Measurements from ENCODE around the gene PCSK4. TPM values are rescaled to one million over a fixed set of nuclear protein-coding genes. Genes with fewer than 3 reads are reported as not detected.
"Not testable (repeated sequence)": the region's sequence is repeated elsewhere in the genome, so short reads cannot be mapped to it uniquely, and the experiment has no call there.

The PCSK4 gene
- total RNA-seq, 1 donor from 2014 or later = 1.3 TPM

- H3K27me3 ChIP-seq (ENCODE audit: low read depth) = peaks cover 31% of the 10 kb centered on the region
- intact Hi-C loops (cut with micrococcal nuclease) = no loop called here
Observed at GRCh38 chr19:1505012-1505411, 14.9 kb upstream of the PCSK4 start.

GRCh38 chr19:1503925-1504773 is 14.0 kb upstream of the PCSK4 start:
- peaks cover 33% of the 10 kb centered on the region for H3K27me3 ChIP-seq (ENCODE audit: low read depth)
- H3K36me3 ChIP-seq = peaks cover 5% of the 10 kb centered on the region
- intact Hi-C loops (cut with micrococcal nuclease) = no loop called here
- no peaks in the 10 kb centered on the region for H3K9me3 ChIP-seq (replicated peaks)
- no peak for DNase-seq
- no peak overlapping the region for H3K4me3 ChIP-seq
- TF ChIP-seq CTCF (IDR thresholded peaks at IDR 0.05; ENCODE audit: borderline replicate concordance) = no peak
- peaks cover 29% of the 10 kb centered on the region for H3K4me1 ChIP-seq
- H3K27ac ChIP-seq (replicated peaks) = no peak overlapping the region

More at GRCh38 chr19:1505012-1505411, 14.9 kb upstream of the PCSK4 start:
- Histone ChIP-seq H3K27ac (replicated peaks) (no peak overlapping the region), H3K4me1 (peaks cover 33% of the 10 kb centered on the region), H3K4me3 (no peak overlapping the region), H3K9me3 (replicated peaks) (no peaks in the 10 kb centered on the region), H3K36me3 (peaks cover 5% of the 10 kb centered on the region)
- no peak for DNase-seq
- TF ChIP-seq CTCF (IDR thresholded peaks at IDR 0.05; ENCODE audit: borderline replicate concordance) = no peak

GRCh38 chr19:1503089-1503924 is 13.2 kb upstream of the PCSK4 start:
- H3K36me3 ChIP-seq = peaks cover 5% of the 10 kb centered on the region
- peak; percentile 81 for TF ChIP-seq CTCF (IDR thresholded peaks at IDR 0.05; ENCODE audit: borderline replicate concordance)
- H3K4me3 ChIP-seq = peak overlapping the region; percentile 43
- no peak for DNase-seq
- no peak overlapping the region for H3K27ac ChIP-seq (replicated peaks)
- H3K27me3 ChIP-seq (ENCODE audit: low read depth) = peaks cover 33% of the 10 kb centered on the region
- intact Hi-C loops (cut with micrococcal nuclease) = no loop called here
- H3K9me3 ChIP-seq (replicated peaks) = no peaks in the 10 kb centered on the region
- peaks cover 23% of the 10 kb centered on the region for H3K4me1 ChIP-seq

GRCh38 chr19:1502433-1503088 is 12.4 kb upstream of the PCSK4 start:
- Histone ChIP-seq H3K9me3 (replicated peaks) (no peaks in the 10 kb centered on the region), H3K36me3 (peaks cover 5% of the 10 kb centered on the region), H3K27ac (replicated peaks) (no peak overlapping the region), H3K4me1 (peaks cover 17% of the 10 kb centered on the region), H3K27me3 (ENCODE audit: low read depth) (peaks cover 39% of the 10 kb centered on the region), H3K4me3 (no peak overlapping the region)
- intact Hi-C loops (cut with micrococcal nuclease) = no loop called here
- no peak for TF ChIP-seq CTCF (IDR thresholded peaks at IDR 0.05; ENCODE audit: borderline replicate concordance)
- no peak for DNase-seq

- Histone ChIP-seq H3K36me3 (peaks cover 5% of the 10 kb centered on the region), H3K27me3 (ENCODE audit: low read depth) (peaks cover 53% of the 10 kb centered on the region), H3K4me3 (no peak overlapping the region), H3K4me1 (peaks cover 11% of the 10 kb centered on the region), H3K27ac (replicated peaks) (no peak overlapping the region), H3K9me3 (replicated peaks) (no peaks in the 10 kb centered on the region)
- no peak for TF ChIP-seq CTCF (IDR thresholded peaks at IDR 0.05; ENCODE audit: borderline replicate concordance)
- intact Hi-C loops (cut with micrococcal nuclease) = no loop called here
- DNase-seq = no peak
Observed at GRCh38 chr19:1501200-1501595, 11.0 kb upstream of the PCSK4 start.

GRCh38 chr19:1499231-1499630 is 9.1 kb upstream of the PCSK4 start:
- H3K4me3 ChIP-seq; H3K36me3 ChIP-seq; H3K9me3 ChIP-seq (replicated peaks); H3K27ac ChIP-seq (replicated peaks); intact Hi-C loops (cut with micrococcal nuclease); DNase-seq: not testable (repeated sequence)
- peaks cover 57% of the 10 kb centered on the region for H3K27me3 ChIP-seq (ENCODE audit: low read depth)
- H3K4me1 ChIP-seq = peaks cover 11% of the 10 kb centered on the region

All from left ventricle myocardium inferior (tissue), 1 donor.